SJSA1 (cell line): ENCODE results near the gene CYS1. TPM values are rescaled to one million over a fixed set of nuclear protein-coding genes. Genes with fewer than 3 reads are reported as not detected.

Experiments used
- DNase-seq, 2 experiments: peaks; one replicate each; pipeline ENCODE4 v3.0.0-alpha.2; 2015 to 2020; ENCODE audit warnings: low spot score in 2 of 2, low read depth in 1 of 2
- H3K27ac ChIP-seq: fragments of 250-450 bp; sonication (Bioruptor Pico); 2 replicates; pipeline ENCODE4 v1.5.1; 2020; ENCODE audit warnings: mild to moderate bottlenecking, moderate library complexity
- H3K27me3 ChIP-seq: fragments of 250-450 bp; sonication (Bioruptor Pico); replicated peaks from 2 replicates; pipeline ENCODE4 v1.5.1; 2020; ENCODE audit warnings: mild to moderate bottlenecking, moderate library complexity
- H3K36me3 ChIP-seq: fragments of 250-450 bp; sonication (Bioruptor Pico); 2 replicates; pipeline ENCODE4 v1.5.1; 2020; ENCODE audit warnings: mild to moderate bottlenecking
- H3K4me1 ChIP-seq: fragments of 250-450 bp; sonication (Bioruptor Pico); replicated peaks from 2 replicates; pipeline ENCODE4 v1.6.1; 2021; ENCODE audit warnings: mild to moderate bottlenecking
- H3K4me3 ChIP-seq: fragments of 250-450 bp; sonication (Bioruptor Pico); 2 replicates; pipeline ENCODE4 v1.5.1; 2020; ENCODE audit warnings: mild to moderate bottlenecking
- H3K9me3 ChIP-seq: fragments of 250-450 bp; sonication (Bioruptor Pico); replicated peaks from 2 replicates; pipeline ENCODE4 v1.5.1; 2020; ENCODE audit warnings: mild to moderate bottlenecking
- total RNA-seq: library from RNA; depleted of rRNA; stranded (reverse); fragments of >200 nt; shearing (Covaris generic); gene quantifications from 2 replicates; pipeline ENCODE4 v1.2.3, GENCODE V29; 2014

CYS1 gene
- total RNA-seq, 1 experiment from 2014 or later, result 21.3 TPM

DNA sequence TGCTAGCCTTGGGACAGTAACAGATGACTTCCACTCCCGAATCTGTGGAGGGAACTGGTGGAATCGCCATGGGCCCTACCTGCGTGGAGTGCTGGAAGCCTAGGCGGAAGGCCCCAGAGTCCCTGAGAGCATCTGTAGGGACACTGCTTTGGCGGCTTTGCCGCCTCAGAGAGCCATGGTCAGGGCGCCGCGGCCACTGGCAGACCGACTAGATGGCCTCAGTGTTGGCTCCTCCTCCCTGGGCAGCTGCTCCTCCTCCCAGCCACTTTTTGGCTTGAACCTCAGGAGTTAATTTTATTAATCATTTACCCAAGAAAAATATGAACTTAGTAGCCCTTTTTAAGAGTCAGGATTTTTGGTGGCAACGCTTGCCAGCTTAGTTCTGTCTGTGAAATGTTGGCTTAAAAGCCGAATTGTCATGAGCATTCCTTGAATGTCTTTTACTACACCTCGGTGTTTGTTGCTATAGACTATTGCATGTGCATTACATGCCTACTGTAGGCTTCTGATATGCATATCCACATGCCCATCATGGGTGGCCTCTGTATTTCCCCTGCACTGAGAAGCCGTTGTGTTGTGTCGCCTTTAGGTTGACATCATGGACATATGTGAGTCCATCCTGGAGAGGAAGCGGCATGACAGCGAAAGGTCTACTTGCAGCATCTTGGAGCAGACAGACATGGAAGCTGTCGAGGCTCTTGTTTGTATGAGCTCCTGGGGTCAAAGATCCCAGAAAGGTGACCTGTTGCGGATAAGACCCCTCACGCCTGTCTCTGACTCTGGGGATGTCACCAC, 34.5 kb downstream of the CYS1 start:
- Histone ChIP-seq H3K36me3 (peaks cover 45% of the 10 kb centered on the region), H3K27me3 (no peaks in the 10 kb centered on the region), H3K27ac (no peak overlapping the region), H3K9me3 (peaks cover 7% of the 10 kb centered on the region), H3K4me1 (peaks cover 16% of the 10 kb centered on the region), H3K4me3 (no peak overlapping the region)
- DNase-seq, result no peak

DNA sequence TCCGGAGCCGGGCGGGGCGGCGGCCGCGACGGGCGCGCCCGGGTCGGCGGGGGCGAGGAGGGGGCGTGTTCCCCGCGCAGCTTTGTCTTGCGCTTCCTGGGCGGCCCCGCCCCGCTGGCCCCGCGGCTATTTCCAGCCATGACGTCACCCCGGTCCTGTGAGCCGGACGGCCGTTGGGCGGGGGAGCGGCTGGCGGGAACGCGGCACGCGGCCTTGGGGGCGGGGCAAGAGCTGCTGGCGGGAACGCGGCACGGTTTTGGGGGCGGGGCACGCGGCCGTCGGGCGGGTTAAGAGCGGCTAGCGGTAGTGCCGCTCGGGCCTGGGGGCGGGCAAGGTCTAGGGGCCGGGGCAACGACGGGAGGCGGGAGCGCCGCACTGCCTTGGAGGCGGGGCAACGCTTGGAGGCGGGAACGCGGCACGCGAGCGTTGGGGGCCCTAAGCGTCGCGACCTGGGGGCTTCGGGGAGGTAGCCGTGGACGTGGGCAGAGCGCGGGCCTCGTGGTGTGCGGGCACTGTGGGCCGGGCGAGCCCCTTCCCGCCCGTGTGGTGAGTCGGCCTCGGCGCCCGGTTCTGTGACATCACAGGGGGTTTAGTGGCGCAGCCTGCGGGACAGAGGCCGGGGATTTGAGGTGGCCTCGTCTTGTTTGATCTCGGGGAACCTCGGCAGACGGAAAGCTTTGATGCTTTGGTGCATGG, 36.2 kb downstream of the CYS1 start:
- peak; percentile 79 to 96 for DNase-seq
- no peaks in the 10 kb centered on the region for H3K27me3 ChIP-seq
- H3K4me1 ChIP-seq, result peaks cover 16% of the 10 kb centered on the region
- peaks cover 7% of the 10 kb centered on the region for H3K9me3 ChIP-seq
- peaks cover 34% of the 10 kb centered on the region for H3K36me3 ChIP-seq
- peak overlapping the region; percentile 97 for H3K4me3 ChIP-seq
- H3K27ac ChIP-seq, result peak overlapping the region; percentile 97

DNA sequence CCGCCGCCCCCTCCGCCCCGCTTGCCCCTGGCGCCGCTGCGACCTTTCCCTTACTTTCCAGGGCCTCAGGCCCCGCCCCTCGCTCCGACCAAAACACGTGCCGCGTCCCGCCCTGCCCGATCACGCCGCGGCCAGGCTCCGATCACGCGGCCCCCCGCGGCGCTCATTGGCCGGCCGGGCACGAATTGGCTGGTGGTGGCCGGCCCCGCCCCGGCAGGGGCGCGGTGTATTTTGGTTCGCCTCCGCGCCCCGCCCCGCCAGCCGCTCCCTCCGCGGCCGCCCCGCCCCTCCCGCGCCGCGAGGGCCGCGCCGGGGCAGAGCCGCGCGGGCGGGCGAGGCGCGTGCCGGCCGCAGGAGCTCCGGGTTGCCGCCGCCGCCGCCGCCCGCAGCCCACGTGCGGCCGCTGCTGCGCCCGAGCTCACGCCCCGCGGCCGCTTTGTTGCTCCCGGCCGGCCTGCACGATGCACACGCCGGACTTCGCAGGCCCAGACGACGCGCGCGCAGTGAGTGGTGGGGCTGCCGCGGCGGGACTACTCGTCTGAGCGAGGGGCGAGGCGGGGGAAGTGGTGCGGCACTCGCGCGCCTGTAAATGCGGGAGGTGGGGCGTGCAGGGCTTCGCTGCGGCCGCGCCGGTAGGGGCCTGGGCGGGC, 36.8 kb downstream of the CYS1 start, which contains the start of gene KLF11:
KLF11 (plus strand) TSS at position 295 of the 650 bp plus-strand sequence; CDS start at position 462, 167 bp downstream.
- Histone ChIP-seq H3K4me1 (peaks cover 16% of the 10 kb centered on the region), H3K9me3 (peaks cover 7% of the 10 kb centered on the region), H3K27ac (peak within 1 kb of the TSS; percentile 97), H3K36me3 (peaks cover 31% of the 10 kb centered on the region), H3K4me3 (peak within 1 kb of the TSS; percentile 97), H3K27me3 (no peaks in the 10 kb centered on the region)
- peak; percentile 84 to 91 for DNase-seq

DNA sequence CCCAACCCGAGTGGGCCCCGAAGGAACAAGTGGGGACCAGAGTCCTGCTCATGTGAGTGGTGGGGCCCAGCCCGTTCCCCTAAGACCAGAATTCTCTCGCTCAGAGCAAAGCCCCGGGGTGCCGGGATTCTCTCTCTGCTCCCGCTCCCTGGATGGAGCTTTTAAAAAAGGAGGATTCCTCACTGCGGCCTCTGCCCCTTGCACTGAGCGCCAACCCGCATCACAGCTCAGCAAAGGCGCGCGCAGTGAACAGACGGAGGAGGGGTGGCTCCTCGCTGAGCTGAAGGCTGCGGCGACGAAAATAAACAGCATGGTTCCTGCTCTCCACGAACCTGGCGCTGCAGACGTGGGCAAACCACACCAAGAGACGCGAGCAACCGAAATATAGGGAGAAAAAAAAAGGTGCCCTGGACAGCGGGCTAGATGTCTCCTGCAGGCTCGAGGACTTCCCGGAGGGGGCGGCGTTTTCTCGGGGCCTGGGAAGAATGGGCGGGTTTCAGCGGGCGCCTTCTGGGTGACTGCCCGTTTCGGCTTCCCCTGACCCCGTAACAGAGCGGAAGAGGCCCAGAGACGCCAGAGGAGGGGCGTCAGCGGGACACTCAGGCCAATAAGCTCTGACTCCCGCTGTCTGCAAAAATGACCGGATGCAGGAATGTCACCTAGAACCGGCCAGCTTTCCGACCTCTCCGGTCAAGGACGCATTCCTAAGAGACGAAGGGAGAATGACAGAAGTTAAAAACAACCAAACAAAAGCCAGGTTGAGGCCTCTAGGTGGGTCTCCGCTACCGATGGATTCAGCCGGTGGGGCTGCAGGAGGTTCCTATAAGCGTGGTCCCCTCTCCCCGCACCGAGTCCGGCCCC, 37.7 kb downstream of the CYS1 start:
- Histone ChIP-seq H3K27ac (peak overlapping the region; percentile 50; the same call in 1 of the 2 replicates), H3K36me3 (peaks cover 22% of the 10 kb centered on the region), H3K9me3 (peaks cover 7% of the 10 kb centered on the region), H3K27me3 (no peaks in the 10 kb centered on the region), H3K4me1 (peaks cover 17% of the 10 kb centered on the region), H3K4me3 (peak overlapping the region; percentile 25)
- DNase-seq, result peak in 1 of 2 experiments; percentile 60

DNA sequence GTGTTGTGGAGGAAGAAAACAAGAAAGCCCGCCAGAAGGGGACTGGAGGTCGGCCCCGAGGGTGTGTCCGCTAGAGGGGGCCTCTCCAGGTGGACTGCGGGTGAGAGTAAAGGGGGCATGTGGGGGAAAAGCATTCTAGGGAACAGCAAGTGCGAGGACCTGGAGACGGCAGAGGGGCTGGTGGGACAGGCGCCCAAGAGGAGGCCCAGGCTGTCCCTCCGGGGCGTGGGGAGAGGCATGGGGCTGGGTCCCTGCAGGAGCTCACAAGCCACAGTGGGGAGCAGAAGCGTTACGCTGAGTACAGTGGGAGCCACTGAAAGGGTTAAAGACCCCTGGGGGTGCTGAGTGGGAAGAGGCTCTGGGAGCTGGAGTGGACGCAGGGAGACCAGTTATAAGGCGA, 38.5 kb downstream of the CYS1 start:
- no peaks in the 10 kb centered on the region for H3K27me3 ChIP-seq
- peaks cover 21% of the 10 kb centered on the region for H3K4me1 ChIP-seq
- H3K36me3 ChIP-seq, result peaks cover 22% of the 10 kb centered on the region
- DNase-seq, result no peak
- peaks cover 7% of the 10 kb centered on the region for H3K9me3 ChIP-seq
- no peak overlapping the region for H3K27ac ChIP-seq
- H3K4me3 ChIP-seq, result no peak overlapping the region

DNA sequence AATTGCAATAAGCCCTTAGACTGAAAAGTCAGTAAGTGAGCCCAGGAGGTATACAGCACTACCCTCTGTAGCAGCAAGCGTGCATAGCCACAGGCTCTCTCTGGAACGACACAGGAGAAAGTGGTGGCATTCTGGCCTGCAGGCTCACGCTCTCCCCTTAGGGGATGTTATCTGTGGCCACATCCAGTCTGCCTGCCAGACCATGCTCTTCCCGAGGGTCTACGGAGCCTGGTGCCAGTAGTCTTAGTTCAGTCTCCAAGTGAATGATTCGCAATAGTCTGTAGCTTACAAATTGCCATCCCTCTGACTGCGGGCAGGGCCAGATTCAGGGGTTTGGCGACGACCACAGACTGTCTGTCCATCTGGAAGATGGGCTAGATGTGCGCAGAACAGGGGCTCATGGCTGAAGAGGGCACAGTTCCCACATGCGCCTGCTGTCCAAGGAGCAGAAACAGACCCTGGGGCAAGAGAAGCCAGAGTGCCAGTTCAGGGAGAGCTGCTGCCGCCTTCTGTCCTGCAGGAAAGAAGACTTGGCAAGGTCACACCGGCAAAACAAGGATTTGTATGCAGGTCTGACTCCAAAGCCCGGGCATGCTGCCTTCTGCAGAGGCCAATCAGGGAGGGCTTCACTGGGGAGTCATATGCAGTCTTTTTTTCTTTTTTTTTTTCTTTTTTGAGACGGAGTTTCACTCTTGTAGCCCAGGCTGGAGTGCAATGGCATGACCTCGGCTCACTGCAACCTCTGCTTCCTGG, 40.4 kb downstream of the CYS1 start:
- no peak overlapping the region for H3K4me3 ChIP-seq
- peaks cover 34% of the 10 kb centered on the region for H3K4me1 ChIP-seq
- H3K9me3 ChIP-seq, result peaks cover 7% of the 10 kb centered on the region
- H3K27ac ChIP-seq, result no peak overlapping the region
- peaks cover 12% of the 10 kb centered on the region for H3K36me3 ChIP-seq
- no peak for DNase-seq
- H3K27me3 ChIP-seq, result no peaks in the 10 kb centered on the region

DNA sequence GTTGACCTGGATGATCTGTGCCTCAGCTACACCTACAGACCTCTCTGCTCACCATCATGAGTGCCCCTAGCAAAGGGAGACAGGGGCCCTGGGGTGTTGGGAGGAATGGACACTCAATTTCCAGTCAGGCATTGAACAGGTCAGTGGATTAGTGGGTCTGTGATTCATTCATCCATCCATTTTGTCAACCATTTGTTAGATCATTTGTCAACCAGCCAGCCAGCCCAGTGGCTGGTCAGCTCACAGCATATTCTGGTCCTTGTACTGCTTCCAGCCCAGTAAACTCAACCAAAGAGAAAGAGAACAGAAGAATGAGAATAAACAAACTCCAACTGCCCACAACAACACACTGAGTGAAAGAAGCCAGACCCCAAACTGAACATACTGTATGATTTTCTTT, 41.5 kb downstream of the CYS1 start:
- peaks cover 3% of the 10 kb centered on the region for H3K36me3 ChIP-seq
- no peaks in the 10 kb centered on the region for H3K27me3 ChIP-seq
- peaks cover 3% of the 10 kb centered on the region for H3K9me3 ChIP-seq
- DNase-seq, result no peak
- H3K27ac ChIP-seq, result no peak overlapping the region
- H3K4me3 ChIP-seq, result no peak overlapping the region
- H3K4me1 ChIP-seq, result peaks cover 27% of the 10 kb centered on the region

DNA sequence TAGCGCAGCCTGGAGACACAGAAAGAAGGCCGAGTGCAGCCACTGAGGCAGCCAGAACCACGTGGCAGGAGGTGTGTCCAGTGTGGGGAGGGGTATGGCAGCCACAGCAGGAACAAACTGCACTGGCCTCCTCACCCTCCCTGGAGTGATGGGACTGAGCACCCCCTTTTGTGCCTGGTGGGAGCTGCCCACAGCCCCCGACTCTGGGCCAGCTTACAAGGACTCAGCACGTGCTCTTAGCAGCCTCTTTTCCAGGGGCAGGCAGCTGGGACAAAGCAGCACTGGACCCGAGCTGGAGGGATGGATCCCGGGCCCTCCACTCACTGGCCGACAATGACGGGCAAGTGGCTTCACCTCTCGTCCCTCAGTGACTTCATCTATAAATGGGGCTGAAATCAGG, 42.1 kb downstream of the CYS1 start:
- no peak for DNase-seq
- Histone ChIP-seq H3K27ac (no peak overlapping the region), H3K36me3 (no peaks in the 10 kb centered on the region), H3K27me3 (no peaks in the 10 kb centered on the region), H3K9me3 (no peaks in the 10 kb centered on the region), H3K4me3 (no peak overlapping the region), H3K4me1 (peaks cover 24% of the 10 kb centered on the region)

DNA sequence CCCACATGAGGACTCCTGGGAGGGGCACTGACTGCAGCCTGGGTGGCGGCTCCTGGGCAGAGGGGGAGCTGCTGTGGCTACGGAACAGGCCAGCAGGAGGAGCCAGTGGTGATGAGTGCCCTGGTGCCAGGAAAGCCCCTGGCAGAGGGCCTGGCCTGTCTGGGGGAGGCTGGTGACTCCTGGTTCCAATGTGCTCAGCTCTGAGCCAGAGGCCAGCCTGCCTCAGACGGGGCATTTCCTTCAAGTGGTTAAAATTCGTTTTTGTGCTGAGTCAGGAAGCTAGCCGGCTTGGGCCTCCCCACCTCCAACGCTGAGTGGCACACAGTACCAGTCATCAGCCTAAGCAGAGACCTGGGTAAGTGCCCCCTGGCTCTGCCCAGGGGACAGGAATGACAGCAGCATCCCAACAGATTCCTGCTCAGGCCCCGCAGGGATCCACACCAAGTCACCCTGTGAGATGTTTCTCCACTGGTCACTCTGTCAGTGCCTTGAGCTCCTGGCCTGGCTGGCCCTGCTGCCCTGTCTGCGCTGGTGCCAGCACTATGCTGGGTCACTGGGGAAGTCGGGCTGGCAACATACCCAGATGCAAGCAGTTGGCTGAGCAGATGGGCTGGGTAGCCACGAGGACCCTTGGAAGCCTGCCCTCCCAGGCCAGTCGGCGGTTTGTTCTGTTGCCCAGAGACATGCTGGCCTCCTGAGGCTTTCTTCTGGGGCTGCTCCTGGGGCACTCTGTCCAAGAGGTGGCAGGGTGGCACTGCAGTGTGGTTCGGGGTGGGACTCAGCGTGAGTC, 43.9 kb downstream of the CYS1 start:
- DNase-seq, result peak; percentile 66 to 85
- H3K27ac ChIP-seq, result peak overlapping the region; percentile 12; the same call in 1 of the 2 replicates
- H3K4me1 ChIP-seq, result peaks cover 18% of the 10 kb centered on the region
- H3K27me3 ChIP-seq, result no peaks in the 10 kb centered on the region
- H3K36me3 ChIP-seq, result no peaks in the 10 kb centered on the region
- H3K9me3 ChIP-seq, result no peaks in the 10 kb centered on the region
- no peak overlapping the region for H3K4me3 ChIP-seq

DNA sequence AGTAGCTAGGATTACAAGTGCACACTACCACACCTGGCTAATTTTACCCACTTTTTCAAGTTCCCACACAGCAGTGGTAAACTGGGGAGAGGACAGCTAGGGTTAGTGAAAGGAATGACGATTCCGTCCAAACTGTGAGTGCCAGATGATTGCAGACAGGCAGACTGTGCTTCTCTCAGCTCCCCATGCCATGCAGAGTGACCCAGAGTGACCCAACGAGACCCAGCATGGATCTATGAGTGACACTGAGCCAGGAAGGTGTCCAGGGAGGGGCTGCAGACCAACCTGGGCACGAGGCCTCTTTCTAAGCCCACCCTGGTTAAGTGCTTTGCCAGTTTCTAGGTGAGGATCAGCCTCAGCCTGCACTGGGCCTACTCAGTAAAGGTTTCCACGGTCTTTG, 44.6 kb downstream of the CYS1 start:
- no peak overlapping the region for H3K4me3 ChIP-seq
- peaks cover 18% of the 10 kb centered on the region for H3K4me1 ChIP-seq
- no peaks in the 10 kb centered on the region for H3K36me3 ChIP-seq
- no peaks in the 10 kb centered on the region for H3K9me3 ChIP-seq
- no peak overlapping the region for H3K27ac ChIP-seq
- no peak for DNase-seq
- no peaks in the 10 kb centered on the region for H3K27me3 ChIP-seq

DNA sequence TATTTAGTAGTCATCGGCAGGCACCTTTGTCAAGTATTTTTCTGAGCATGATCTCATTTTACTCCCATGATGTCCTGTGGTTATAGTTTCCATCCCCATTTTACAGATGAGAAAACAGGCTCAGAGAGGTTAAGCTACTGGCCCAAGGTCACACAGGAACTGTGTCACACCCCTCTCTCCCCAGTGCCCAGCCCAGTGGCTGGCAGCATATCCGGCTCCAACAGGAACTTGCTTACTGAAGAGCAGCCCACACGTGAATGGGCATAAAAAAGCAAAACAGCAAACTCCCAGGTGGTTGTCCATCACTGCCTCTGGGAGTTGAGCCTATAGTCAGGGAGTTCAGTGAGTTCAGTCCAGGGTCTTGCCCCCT, 45.2 kb downstream of the CYS1 start:
- H3K4me3 ChIP-seq, result no peak overlapping the region
- peaks cover 19% of the 10 kb centered on the region for H3K4me1 ChIP-seq
- no peak overlapping the region for H3K27ac ChIP-seq
- no peaks in the 10 kb centered on the region for H3K36me3 ChIP-seq
- H3K27me3 ChIP-seq, result no peaks in the 10 kb centered on the region
- no peaks in the 10 kb centered on the region for H3K9me3 ChIP-seq
- DNase-seq, result no peak

DNA sequence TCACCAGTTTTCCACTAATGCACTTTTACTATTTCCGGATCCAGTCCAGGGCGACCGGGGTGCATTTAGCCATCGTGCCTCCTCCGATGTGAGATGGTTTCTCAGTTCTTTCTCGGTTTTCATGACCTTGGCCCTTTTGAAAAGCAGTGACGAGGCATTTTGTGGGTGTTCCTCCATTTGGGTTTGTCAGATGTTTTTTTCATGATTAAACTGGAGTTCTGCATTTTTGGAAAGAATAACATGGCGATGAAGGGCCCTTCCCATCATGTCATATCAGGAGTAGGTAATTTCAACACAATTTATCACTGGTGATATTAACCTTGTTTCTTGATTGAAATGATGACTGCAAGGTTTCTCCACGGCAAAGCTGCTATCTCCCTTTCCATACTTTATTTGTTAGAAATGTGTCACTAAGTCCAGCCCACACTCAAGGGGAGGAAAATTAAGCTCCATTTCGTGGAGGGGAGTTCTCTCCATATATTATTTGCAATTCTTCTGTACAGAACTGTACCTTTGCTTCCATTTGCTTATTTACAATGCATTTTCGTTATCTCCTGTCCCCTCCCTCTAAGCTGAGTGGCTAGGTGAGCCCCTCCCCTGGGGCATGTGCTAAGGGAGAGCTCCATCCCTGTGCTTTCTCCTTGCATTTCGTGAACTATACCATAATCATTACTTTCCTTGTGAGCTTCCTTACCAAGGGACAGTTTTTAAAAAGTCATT, 45.7 kb downstream of the CYS1 start:
- Histone ChIP-seq H3K36me3 (no peaks in the 10 kb centered on the region), H3K4me3 (no peak overlapping the region), H3K4me1 (peaks cover 24% of the 10 kb centered on the region), H3K27ac (no peak overlapping the region), H3K27me3 (no peaks in the 10 kb centered on the region), H3K9me3 (no peaks in the 10 kb centered on the region)
- no peak for DNase-seq
